ENCODE measurements around the gene PAGE2.
"Not testable (repeated sequence)": the region's sequence is repeated elsewhere in the genome, so short reads cannot be mapped to it uniquely, and the experiment has no call there.

Gene PAGE2

GRCh38 chrX:55127692-55128091, 38.9 kb downstream of the PAGE2 start:
- peak; percentile 26 to 44 for DNase-seq

DNA sequence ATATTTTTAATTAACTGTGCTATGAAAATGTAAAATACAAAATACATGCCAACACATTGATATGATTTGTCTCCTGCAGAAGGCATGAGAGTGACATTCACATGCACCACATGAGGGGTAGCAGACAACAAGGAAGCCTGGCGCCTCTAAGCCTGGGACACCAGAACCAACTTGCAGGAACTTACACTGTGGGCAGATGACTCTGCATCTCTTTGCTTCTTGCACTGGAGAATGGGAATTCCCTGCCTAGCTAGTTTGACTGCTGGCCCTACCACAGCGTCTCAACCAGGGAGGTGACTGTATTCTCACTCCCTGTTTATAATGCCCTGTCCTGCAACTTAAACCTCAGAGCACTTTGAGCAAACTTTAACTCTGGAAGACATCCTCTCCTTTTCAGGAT, 40.5 kb downstream of the PAGE2 start:
- DNase-seq: no peak

GRCh38 chrX:55130481-55130880, 41.7 kb downstream of the PAGE2 start:
- DNase-seq: no peak

- no peak for DNase-seq
Observed at GRCh38 chrX:55132416-55132815, 43.6 kb downstream of the PAGE2 start.

GRCh38 chrX:55135171-55135570, 46.4 kb downstream of the PAGE2 start:
- DNase-seq: peak in 1 of 2 experiments; percentile 17

DNA sequence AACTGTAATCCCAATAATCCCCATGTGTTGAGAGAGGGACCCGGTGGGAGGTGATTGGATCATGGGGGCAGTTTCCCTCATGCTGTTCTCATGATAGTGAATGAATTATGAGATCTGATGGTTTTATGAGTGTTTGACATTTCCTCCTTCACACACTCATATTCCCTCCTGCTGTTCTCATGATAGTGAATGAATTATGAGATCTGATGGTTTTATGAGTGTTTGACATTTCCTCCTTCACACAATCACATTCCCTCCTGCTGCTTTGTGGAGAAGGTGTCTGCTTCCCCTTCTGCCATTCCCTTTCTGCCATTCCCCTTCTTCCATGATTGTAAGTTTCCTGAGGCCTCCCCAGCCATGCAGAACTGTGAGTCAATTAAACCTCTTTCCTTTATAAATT, 52.0 kb downstream of the PAGE2 start:
- DNase-seq: not testable (repeated sequence)
